Measurements from ENCODE around the gene SLC25A1. TPM values are rescaled to one million over a fixed set of nuclear protein-coding genes. Genes with fewer than 3 reads are reported as not detected.

The SLC25A1 gene
- total RNA-seq, 1 experiment from 2014 or later: 77.8 TPM

DNA sequence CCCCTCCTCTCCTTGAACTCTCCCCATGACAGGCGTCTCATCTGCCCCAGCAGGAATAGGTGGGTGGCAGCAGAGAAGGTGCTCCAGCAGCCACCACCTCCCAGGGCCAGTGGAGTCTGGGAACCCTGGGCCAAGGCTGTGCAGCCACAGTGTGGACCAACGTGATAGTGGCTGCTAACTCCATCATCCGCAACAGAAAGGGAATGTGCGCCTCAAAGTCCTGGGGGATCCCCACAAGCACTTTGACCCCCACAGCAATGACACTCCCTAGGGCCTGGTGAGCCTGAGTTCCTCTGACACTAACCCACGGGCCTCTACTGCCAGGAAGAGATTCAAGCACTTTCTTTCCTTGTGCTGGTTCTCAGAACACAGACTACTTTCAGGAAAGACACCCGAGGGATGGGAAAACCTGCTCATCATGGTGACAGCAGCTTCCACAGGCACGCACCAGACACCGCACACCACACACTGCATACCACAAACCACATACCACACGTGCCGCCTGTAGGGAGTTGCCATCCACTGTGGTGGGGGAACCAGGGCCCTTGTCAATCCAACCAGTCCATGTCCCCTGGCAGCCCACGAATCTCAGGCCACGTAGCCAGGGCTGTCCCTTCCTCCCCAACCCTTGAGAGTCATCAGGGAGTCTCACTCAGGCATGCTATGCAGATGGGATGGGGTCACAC is 3.4 kb upstream of the SLC25A1 start:
- no peak for DNase-seq (ENCODE audit: low spot score)

DNA sequence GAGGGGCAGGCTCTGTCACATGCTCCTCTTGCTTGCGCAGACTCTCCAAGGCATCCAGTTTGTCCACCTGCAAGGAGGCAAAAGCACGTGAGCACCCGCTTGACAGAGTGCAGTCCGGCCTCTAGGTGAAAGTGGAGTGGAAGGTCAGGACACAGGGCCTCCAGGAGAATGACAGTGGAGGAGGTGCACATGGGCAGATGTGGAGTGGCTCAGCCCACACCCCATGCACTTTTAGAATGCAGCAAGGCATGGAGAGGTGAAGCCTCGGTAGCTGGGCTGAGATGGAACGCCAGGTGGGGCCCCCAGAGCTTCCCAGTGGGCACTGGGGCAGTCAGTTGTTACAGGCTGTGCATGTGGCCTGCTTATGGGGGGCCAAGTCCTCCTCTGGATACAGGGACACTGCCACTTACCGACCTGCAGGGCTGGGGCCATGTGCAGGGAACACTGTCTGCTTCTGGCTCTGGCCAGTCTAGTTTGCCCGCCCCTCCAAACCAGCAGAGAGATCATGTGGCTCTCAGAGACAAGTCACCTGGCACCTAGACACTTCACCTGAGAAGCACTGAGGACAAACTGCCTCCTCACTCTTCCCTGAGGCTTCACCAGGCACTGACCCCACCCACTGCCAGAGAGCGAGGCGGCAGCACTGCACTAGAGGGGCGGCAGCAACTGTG is 2.3 kb upstream of the SLC25A1 start:
- DNase-seq (ENCODE audit: low spot score): no peak

DNA sequence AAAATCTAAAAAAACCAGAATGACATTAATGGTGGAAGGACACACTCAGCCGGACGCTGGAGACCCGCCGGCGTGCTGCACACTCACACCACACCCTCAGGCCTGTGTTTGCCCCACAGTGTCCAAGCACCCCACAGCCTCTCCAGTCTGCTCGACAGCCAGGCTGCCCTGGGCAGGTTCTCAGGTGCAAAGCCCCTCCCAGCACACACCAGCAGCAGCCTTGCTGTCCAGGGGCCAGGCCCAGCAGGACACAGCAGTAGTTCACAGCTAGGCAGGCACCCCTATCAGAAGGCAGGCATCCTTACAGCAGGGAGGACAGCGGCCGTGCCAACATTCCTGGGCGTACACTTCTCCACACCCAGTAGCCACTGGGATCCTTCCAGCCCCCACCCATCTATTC is 1.7 kb upstream of the SLC25A1 start:
- DNase-seq (ENCODE audit: low spot score): no peak

DNA sequence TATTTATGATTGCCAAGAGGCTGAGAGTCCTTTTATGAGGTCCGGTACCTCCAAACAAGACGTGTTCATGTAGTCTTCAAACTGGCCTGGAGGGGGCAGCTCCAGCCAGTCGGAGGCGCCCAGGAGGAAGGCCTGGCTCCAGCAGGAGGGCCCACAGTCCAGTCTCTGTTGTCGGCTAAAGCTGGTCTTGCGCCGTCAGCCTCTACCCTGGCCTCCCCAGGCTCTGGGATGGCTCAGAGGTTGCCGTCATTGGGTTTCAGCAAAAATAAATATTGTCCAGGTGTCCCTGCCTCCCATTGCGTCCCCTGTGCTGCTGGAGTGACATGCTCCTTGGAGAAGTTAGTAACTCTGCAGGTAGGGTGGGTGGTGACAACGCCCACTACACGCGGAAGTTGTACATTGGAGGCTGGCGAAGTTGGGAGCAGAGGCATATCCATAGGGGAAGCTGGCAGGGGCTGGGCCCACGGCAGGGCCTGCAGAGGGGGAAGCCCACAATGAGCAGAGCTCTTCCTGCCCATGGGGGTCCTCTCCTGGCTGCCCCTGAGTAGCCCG is 1.0 kb upstream of the SLC25A1 start:
- peak; percentile 60 for DNase-seq (ENCODE audit: low spot score)

DNA sequence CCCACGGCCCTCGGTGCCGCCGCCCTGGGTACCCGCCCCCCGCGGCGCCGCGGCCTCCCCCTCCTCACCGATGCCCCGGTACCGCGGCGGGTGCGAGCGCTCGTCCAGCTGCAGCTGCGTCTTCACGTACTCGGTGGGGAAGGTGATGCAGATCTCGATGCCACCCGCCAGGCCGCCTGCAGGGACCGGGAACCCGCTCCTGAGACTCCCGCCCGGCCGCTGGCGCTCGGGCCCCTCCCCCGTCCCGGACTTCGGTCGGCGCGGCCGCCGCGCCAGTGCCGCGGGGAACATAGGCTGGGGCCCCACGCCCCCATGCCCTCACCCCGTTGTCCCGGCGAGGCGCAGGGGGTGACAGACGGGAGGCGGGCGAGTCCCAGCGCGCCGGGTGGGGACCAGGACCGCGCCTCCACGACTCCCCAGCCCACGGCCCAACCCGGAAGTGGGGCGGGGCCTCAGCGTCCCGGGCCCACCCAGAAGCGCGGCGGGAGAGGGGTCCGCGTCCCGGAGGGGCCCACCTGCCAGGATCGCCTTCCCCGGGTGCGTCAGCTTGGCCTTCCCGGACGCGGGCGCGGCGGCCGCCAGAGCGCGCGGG is 375 bp downstream of the SLC25A1 start:
- no peak for DNase-seq (ENCODE audit: low spot score)

DNA sequence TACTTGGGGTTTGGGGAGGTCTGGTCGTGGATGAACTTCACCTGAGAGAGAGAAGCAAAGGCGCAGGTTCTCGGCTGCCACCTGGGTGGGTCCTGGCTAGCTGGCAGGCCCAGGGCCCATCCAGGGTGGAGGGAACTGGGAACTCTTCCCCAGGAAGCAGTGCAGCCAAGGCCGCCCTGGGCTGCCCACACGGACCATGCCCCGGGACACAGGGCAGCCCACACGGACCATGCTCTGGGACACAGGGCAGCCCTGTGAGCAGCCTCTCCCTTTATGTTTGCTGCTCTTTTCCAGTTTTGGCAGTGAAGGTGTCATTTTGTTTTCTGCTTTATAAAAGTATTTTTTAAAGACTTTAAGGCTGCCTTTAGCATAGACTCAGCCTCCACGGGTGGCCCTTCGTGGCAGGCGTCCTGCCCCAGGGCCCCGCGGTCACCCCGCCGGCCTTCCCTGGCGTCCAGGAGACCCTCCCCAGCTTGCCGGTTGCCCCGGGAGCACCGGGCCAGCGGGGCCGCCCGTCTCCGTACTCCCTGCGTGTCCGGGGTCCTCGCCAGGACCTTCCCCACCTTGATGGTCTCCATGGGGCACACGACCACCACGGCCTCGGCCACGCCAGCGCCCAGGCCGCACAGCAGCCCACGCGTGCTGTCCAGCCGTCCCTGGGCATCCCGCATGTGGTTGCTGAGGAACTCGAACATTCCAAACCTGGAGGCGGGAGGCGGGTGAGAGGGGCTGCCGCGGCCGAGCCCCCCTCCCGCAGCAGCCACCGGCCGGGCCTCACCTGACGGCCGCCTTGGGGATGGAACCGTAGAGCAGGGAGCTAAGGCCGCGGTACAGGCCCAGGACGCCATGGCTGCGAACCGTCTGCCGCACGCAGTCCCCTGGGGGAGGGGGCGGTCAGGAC is 1.1 kb downstream of the SLC25A1 start:
- DNase-seq (ENCODE audit: low spot score): no peak

DNA sequence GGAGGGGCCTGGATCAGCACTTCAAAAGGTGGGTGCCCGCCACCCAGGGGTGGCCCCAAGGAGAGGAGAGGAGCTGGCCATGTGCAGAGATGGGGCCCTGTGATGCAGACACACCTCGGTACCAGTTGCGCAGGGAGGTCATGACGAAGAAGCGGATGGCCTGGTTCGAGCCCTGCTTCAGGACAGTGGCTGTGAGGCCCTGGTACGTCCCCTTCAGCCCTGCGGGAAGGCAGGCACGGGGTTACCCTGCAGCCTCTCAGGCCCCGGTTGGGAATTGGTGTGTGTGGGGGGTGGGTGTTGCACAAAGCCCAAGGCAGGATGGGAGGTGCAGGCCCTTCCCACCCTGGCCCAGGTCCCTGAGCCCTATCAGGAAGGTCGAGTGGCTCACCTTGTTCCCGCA is 1.8 kb downstream of the SLC25A1 start:
- DNase-seq (ENCODE audit: low spot score): no peak

DNA sequence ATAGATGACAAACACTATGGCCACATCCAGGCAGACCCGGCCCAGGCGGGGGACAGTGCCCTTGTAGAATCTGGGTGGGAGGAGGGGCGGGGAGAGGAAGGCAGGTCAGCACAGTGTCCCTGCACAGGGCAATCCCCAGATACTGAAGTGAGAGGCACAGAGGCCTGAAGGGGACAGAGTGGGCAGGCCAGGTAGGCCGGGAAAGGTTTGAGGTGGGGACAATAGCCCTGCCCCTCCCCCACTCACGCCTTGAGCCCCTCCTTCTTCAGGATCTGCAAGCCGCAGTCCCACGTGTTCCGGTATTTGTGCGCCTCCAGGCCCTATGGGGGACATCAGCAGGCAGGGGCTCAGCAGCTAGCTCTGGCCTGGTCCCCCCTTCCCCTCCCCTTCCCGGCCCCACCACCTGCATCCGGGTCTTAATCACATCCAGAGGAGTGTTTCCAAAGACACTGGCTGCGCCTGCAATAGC is 2.3 kb downstream of the SLC25A1 start:
- no peak for DNase-seq (ENCODE audit: low spot score)

DNA sequence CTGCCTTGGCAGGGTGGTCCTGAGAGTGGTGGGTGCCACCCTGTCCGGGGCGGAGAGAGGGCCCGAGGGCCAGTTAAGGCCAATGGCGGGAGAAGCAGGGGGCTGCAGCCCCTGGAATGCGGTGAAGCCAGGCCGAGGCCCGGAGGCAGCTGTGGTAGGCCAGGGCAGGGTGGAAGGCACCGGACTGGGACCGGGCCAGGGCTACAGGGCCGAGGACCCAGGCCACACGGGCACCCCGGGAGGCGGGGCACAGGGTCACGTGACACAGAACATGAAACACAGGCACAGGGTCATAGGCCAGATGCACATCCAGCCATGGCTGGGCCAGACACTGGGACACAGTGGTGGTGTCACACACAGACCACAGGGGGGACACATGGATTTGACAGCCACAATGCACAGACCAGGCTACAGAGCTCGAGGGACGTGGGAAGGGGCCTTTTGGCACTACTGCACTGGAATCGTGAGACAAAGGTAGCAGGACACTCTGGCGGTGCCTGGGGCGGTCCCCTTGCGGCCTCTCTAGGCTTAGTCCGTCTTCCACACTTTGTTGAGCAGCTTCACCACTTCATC is 2.8 kb downstream of the SLC25A1 start:
- no peak for DNase-seq (ENCODE audit: low spot score)

DNA sequence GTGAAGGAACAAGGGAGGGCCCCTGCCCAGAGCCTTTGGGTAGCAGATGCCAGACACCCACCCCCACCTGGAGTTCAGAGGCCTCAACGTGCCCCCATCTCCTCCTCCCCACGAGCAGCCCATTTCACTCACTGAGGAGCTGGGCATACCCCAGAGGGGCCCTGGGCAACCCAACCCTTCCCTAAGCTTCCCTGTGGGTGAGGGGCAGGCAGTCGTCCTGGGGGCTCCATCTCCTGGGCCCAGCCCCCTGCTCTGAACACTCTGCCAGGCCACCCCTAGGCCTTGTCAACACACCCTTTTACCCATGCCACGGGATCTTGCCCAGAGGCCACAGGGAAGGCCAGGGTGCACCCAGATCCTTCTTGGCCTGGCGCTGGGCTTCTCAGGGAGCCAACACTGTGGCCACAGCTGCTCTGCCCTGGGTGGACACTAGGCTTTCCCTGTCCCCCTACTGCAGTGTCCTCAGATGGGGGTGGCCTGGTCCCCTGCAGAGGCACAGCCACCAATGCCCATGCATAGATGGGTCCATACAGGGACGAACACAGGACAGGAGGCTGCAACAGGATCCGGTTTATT is 3.4 kb downstream of the SLC25A1 start:
- no peak for DNase-seq (ENCODE audit: low spot score)

DNA sequence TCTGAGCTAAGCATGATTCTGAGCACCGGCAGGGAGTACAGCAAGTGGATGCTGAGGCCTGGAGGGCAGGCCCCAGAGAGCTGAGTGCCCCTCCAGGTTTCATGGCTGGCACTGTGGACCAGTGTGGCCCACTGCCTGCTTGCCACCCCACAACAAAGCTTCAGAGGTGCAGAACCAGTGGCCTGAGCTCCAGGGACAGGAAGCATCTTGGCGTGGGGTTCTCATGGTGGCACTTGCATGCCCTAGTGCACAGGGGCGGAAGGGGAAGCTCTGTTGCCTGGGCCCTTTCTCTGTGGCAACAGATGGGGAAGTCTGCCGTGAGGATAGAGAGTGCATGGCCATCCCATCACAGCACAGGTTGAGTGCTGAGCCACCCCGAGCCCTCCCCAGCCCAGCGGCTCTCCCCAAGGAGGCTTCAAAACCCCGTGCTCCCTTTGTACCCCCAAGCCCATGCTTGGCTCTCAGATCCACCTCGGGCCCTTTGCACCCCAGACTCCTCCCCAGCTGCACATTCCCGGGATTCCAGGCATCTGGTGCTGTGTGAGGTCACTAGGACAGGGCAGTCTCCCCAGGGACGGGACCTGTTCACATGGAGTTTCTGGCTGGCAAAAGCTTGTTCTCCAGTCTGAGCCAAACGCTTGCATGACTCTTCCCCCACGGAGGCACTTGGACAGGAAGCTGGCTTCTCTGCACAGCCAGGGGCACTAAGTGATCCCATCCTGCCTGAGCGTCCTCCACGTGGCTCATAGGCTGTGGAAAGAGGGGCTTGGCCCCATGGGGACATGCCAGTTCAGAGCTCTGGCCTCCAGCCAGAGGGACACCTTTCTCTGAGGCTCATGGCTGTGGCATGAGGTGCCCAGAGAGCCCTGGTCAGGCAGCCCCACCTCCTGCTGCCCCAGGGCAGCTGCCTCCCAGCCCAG is 4.2 kb downstream of the SLC25A1 start:
- no peak for DNase-seq (ENCODE audit: low spot score)

DNA sequence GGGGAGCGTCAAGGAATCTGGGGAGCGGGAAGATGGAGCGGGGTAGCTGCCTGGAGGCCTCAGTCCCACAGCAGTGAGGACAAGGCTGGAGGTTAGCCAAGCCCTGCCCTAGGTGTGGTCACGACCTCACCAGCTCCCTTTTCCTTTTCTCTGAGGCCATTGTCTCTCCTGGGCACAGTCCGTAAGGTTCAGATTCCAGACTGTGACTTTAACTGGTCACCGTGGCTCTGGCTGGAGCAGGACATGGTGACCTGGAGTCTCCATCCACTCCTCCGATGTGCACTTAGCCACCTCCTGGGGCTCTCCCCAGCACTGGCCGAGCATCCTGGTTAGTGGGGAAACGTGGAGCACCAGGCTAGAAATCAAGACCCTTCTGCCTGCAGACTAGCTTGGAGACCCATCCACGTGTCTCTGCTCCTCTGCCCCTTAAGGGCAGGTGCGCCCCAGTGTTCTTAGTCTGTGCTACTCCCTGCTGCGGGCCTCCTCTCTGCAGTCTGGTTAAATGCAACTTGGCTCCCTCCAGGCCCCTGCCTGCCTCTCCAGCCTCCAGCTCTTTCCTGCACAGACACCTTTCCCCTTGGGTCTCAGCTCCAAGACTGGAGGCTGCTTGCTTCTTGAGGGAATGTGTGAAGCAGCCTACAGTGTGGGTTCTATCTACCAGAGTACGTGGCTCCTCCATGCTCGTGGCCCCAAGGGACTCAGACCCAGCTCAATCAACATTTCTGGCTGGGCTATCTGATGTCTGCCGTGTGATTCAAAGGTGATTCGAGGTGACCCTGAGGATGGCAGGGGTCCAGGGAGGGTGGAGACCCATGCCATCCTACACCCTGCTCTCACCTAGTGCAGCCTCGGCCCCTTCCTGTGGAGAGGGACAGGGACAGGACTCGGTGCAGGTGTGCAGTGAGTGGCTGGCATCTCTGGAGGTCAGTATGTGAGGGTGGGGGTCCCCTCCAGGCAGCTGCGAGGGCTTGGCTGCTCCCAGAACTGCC is 5.2 kb downstream of the SLC25A1 start:
- no peak for DNase-seq (ENCODE audit: low spot score)

DNA sequence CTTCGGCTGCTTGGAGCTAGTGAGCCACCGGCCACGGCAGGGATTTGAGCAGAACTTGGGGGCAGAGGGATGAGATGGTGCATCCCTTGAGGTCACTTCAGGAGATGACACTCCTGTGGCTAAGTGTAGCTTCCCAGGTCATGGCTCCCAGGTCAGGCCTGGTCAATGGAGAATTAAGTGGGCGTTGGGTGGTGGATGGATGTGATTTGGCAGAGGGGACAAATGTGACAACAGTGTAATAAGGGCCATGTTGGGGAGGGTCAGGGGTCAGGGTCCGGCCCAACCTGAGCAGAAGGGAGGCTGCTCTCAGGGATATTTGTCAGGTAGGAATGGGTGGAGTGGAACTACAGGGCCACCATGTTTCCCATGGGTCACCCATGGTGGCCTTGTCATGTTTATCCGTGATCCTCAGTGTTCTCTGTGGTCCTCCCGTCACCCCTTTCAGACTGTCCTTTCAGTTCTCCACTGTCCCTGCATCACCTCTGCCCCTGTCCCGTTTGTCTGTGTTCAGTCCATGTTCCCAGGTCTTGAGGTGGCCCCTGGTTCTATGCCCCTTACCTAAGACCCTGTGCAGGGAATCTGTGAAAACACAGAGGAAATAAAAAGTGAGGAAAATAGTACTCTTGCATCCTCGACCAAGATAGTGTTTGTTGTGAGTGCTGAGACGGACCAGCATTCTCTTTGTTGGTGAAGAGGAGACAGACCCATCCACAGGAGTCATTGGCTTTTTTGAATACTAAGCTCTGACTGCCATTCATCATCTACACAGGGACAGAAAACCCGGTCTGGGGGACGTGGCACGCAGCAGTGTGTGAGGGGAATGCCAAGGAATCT is 6.1 kb downstream of the SLC25A1 start:
- DNase-seq (ENCODE audit: low spot score): no peak

DNA sequence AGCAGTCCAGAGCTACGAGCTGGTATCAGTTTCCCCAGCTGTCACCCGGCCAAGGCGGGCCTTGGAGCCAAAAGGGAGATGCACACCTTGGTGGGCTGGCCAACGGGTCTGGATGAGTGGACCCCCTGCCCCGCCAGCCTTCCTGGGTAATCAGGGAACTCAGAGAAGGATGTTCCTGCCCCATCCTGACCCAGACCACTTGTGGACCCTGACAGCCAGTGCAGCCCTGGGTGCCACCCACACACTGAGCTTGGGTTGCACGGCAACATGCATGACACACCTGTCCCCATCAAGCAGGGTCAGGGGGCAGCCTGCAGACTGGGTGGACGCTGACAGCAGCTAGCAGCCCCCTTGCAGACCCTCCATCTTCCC is 8.6 kb downstream of the SLC25A1 start:
- DNase-seq (ENCODE audit: low spot score): no peak

DNA sequence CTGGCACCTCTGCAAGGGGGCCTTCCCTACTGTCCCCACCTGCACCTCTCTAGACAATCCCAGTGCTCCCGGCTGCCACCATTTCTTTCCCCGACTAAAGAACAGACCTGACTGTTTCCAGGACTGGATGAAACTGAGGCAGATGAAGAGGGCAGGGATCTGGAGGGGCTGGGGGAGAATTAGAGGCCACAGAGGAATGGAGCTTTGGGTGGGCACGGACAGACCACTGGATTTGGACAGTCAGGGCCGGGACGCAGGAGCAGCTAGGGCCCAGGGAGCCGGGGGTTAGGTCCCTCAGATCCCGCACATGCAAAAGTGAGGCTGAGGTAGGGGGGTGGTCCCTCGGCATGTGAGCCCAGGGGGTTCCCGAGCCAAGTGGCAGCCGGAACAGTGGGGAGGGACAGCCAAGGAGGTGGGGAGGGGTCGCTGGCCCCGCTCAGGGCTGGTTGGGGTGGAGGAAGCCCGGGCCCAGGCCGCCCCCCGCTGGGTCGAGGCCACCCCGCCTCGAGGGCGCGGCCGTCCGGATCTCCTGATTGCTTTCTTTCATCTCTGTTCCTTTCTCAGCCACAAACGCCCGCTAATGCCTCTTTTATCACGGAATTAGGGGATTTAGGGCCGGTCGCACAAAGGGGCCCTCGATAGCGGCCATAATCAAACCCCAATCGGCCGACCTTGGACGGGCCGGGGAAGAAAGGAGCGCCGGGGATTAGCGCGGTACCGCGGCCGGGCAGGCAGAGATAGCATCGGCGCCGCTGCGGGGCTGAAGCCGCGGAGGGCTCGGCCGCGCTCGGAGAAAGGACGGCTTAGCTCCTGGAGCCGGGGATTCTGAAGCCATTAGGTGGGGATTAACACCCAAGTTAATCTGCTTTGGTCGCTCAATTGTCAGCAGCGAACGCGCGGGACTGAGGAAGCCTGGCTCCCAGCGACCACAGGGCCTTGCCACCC is 9.3 kb downstream of the SLC25A1 start:
- no peak for DNase-seq (ENCODE audit: low spot score)

DNA sequence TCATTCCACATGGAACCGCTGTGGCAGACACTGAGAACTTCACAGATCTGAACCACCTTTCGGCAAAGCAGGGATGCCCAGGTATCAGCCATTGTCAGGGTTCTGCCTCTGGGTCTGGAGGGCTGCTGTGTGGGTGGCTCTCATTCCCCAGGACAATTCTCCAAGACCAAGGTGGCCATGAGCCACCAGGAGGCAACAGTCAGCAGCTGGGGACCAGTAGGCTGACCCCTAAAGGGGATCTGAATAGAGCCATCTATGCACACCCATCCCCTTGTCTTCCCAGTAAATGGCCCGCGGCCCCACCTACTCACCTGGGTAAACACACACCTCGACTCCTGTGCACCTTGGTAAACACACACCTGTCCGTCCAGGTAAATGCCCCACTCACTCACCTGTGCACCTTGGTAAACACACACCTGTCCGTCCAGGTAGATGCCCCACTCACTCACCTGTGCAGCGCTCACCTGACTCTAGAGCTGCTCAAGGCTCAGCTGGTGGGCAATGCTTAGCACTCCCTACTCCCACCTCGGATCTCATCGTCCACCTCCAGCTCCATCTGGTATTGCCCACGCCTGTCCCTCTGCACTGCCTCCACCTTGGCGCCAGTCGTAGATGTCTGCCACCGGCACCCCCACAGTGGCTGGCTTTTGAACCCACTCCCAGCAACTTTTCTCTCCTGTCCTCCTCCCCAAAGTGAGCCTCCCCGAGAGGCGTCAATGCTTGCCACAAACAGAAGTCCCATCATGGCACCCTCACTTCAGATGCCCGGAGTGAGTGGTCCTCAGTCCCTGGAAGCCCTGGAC is 10.2 kb downstream of the SLC25A1 start:
- no peak for DNase-seq (ENCODE audit: low spot score)

All from H4 (cell line).